IPS DF 4.7 (cell line): ENCODE results near the gene TSPAN18.

Source experiments
- DNase-seq: peaks from one replicate; pipeline ENCODE4 v3.0.0-alpha.2; 2013; ENCODE audit warnings: low spot score; ENCODE audit errors: extremely low read depth

Gene TSPAN18

DNA sequence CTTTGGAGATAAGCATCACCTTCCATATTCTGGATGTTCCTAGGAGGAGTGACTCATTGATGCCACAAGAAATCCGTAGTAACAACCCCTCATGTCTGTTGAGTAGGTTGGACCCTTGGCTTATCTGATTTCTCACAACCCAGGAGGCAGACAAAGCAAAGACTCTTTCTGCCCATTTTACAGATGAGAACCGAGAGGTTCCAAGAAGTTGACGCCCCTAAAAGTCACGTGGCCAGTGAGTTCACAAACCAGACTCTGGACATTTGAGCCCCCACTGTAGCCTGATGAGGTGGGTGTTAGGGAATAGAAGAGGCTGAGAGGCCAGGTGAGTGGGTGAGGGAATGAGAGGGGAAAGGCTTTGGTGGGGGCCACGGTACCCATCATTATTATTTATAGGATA lies 70.3 kb downstream of the TSPAN18 start:
- no peak for DNase-seq

GRCh38 chr11:44797886-44798606 lies 71.3 kb downstream of the TSPAN18 start:
- DNase-seq, result peak; percentile 75

GRCh38 chr11:44798607-44798972 lies 71.8 kb downstream of the TSPAN18 start:
- no peak for DNase-seq

DNA sequence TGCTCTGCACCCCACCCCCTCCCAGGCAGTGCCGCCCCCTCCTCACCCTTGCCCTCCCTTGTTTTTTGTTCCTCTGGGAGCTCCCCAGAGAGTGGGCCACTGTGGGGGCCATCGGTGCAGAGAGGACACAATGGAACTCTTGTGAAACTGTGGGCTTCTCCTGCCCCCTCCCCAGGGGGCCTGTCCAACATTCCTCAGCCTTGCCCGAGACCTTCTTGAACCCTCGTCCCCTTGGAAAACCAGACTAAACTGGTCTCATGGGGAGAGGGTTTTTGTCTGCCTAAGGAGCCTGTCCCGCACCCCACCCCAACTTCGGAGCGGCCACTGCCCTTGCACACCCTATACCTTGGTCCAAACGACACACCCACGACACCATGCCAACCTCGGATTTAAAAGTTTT lies 72.2 kb downstream of the TSPAN18 start:
- no peak for DNase-seq

- no peak for DNase-seq
Measured at GRCh38 chr11:44802347-44802746, 75.6 kb downstream of the TSPAN18 start.

- DNase-seq, result no peak
Measured at GRCh38 chr11:44803009-44803408, 76.2 kb downstream of the TSPAN18 start.

- DNase-seq, result no peak
Measured at GRCh38 chr11:44804449-44805437, 78.0 kb downstream of the TSPAN18 start.

DNA sequence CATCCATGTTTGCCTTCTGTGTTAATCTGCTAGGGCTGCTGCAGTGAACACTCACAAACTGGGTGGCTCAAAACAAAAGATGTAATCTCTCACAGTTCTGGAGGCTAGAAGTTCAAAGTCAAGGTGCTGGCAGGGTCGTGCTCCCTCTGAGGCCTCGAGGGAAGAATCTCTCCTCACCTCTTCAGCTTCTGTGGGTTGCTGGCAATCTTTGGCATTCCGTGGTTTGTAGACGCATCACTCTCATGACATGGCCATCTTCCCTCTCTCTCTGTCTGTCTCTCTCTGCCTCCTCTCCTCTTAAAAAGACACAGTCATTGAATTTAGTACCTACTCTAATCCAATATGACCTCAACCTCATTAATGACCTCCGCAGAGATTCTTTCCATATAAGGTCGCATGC lies 78.8 kb downstream of the TSPAN18 start:
- DNase-seq, result no peak

GRCh38 chr11:44808053-44808753 lies 81.4 kb downstream of the TSPAN18 start:
- DNase-seq, result no peak

GRCh38 chr11:44809283-44809682 lies 82.5 kb downstream of the TSPAN18 start:
- DNase-seq, result no peak

- DNase-seq, result no peak
Measured at GRCh38 chr11:44811841-44812448, 85.2 kb downstream of the TSPAN18 start.

DNA sequence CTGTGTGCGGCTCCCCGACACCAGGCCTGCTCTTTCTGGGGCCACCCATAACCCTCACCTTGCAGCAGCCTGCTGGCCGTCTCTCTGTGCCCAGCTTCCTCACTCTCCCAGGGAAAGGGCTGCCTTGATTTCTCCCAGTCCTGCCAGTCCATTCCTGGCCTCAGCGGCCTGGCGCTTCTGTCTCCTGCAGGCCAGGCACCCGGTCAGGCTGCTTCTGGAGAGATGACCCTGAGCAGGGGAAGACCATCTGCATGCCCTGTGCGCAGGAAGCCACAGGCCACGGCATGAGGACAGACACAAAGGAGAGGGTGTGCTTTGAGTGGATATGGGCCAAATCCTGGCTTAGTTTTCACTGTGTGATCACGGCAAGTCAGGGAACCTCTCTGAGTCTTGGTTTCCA lies 86.2 kb downstream of the TSPAN18 start:
- DNase-seq, result no peak

DNA sequence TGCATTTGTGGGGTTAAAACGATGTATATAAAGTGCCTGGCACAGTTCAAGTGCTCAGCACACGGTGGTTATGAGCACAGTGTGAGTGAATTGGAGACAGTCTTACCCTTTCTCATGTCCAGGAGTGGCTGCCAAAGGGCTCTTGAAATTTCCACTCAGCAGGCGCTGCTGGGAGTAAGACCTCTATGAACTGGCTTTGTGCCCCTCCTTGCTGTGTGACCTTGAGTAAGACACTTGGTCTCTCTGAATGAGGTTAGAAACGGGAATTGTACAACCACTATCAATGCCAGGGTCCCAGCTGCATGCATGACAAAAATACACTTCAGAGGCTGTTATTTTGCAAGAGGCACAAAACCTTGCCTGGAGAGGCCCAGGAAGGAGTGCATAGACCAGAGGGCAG lies 86.6 kb downstream of the TSPAN18 start:
- DNase-seq, result no peak

DNA sequence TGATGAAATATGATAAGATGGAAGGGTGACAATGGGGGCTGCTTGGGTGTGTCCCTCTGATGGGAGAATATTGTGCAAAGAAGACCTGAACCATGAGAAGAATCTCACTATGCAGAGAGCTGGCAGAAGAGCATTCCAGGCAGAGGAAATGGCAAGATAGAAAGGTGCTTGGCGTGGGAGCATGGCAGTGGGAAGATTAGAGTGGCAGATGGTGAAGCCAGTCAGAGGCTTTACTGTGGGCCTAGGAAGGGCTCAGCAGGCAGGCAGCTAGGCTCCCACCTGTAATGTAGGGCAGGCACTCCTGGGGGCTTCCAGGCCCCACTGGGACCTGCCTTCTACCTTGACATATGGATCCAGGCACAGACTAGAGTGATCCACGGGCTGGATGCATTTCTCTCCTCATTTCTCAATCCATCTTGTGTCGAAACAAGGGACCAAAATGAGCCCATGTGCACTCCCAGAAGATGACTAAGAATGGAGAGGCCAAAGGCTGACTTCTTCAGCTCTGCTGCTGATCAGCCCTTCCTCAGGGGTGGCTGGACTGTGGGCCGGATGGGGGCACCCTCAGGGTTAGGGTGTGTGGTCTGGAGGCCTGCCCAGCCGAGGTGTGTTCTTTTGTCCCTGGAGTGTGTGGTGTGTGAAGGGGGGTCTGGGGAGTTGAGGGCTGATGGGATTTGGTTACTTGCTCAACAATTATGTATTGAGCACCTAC lies 88.3 kb downstream of the TSPAN18 start:
- DNase-seq, result no peak

GRCh38 chr11:44815917-44816456 lies 89.2 kb downstream of the TSPAN18 start:
- DNase-seq, result no peak

GRCh38 chr11:44816761-44817160 lies 90.0 kb downstream of the TSPAN18 start:
- no peak for DNase-seq

GRCh38 chr11:44817207-44817949 lies 90.6 kb downstream of the TSPAN18 start:
- DNase-seq, result no peak

- DNase-seq, result no peak
Measured at GRCh38 chr11:44818110-44818509, 91.3 kb downstream of the TSPAN18 start.

- no peak for DNase-seq
Measured at GRCh38 chr11:44819346-44819745, 92.6 kb downstream of the TSPAN18 start.

DNA sequence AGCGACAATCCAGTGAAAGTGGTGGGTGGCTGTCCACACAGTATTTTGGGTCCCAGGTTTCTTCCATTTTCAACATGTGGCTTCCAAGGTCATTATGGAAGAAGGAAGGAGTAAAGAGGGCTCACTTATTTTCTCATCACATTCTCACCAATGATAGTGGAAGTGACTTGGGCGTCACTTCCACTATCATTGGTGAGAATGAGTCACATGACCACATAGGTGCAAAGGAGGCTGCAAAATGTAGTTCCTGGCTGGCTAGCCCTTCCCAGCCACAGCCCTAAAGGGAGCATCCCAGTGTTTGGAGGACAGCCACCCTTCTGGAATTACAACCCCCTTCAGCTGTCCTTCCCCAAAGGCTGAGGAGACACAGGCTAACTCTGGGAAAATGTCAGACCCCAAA lies 95.6 kb downstream of the TSPAN18 start:
- DNase-seq, result no peak
